Dermis blood vessel endothelial cell (primary cell): ENCODE results near the gene ANKRD29. TPM values are rescaled to one million over a fixed set of nuclear protein-coding genes. Genes with fewer than 3 reads are reported as not detected.

ENCODE experiments used
- DNase-seq: peaks from one replicate; pipeline ENCODE4 v3.0.0; 2010
- total RNA-seq: library from RNA; depleted of rRNA; stranded (reverse); fragments of >200 nt; gene quantifications from 2 replicates; pipeline ENCODE4 v1.2.3, GENCODE V29; 2014

ANKRD29 gene
- total RNA-seq, 1 donor from 2014 or later: 4.1 TPM

GRCh38 chr18:23684515-23685197 is 21.9 kb upstream of the ANKRD29 start:
- no peak for DNase-seq

- DNase-seq: no peak
Observed at GRCh38 chr18:23683671-23684070, 21.0 kb upstream of the ANKRD29 start.

- DNase-seq: no peak
Observed at GRCh38 chr18:23683155-23683554, 20.4 kb upstream of the ANKRD29 start.

GRCh38 chr18:23682472-23682871 is 19.8 kb upstream of the ANKRD29 start:
- no peak for DNase-seq

- DNase-seq: no peak
Observed at GRCh38 chr18:23682045-23682444, 19.3 kb upstream of the ANKRD29 start.

- DNase-seq: no peak
Observed at GRCh38 chr18:23675896-23676295, 13.2 kb upstream of the ANKRD29 start.

- no peak for DNase-seq
Observed at GRCh38 chr18:23675236-23675635, 12.5 kb upstream of the ANKRD29 start.

- DNase-seq: no peak
Observed at GRCh38 chr18:23673725-23674124, 11.0 kb upstream of the ANKRD29 start.

GRCh38 chr18:23671564-23671963 is 8.9 kb upstream of the ANKRD29 start:
- no peak for DNase-seq

GRCh38 chr18:23669804-23670405 is 7.2 kb upstream of the ANKRD29 start:
- DNase-seq: no peak

GRCh38 chr18:23669202-23669766 is 6.6 kb upstream of the ANKRD29 start:
- DNase-seq: no peak

GRCh38 chr18:23668731-23669130 is 6.0 kb upstream of the ANKRD29 start:
- peak; percentile 26 for DNase-seq

- DNase-seq: no peak
Observed at GRCh38 chr18:23667114-23667513, 4.4 kb upstream of the ANKRD29 start.

- DNase-seq: no peak
Observed at GRCh38 chr18:23664674-23665073, 2.0 kb upstream of the ANKRD29 start.

GRCh38 chr18:23661735-23662308 is 889 bp downstream of the ANKRD29 start:
- no peak for DNase-seq

- DNase-seq: no peak
Observed at GRCh38 chr18:23658285-23658684, 4.4 kb downstream of the ANKRD29 start.

- DNase-seq: no peak
Observed at GRCh38 chr18:23652232-23652631, 10.5 kb downstream of the ANKRD29 start.

GRCh38 chr18:23650968-23651927 is 11.5 kb downstream of the ANKRD29 start:
- DNase-seq: peak; percentile 57

- DNase-seq: peak; percentile 62
Observed at GRCh38 chr18:23648940-23649607, 13.6 kb downstream of the ANKRD29 start.

- DNase-seq: no peak
Observed at GRCh38 chr18:23648456-23648855, 14.3 kb downstream of the ANKRD29 start.

GRCh38 chr18:23646282-23646681 is 16.4 kb downstream of the ANKRD29 start:
- no peak for DNase-seq

GRCh38 chr18:23645568-23646175 is 17.0 kb downstream of the ANKRD29 start:
- no peak for DNase-seq
